Stimulated activated CD4-positive, alpha-beta T cell treated with anti-CD3 and anti-CD28 coated beads, Interleukin-15, amount 100 ng/mL, for 1 hour (primary cell): ENCODE measurements around the gene PGAP2.
"Not testable (repeated sequence)": the region's sequence is repeated elsewhere in the genome, so short reads cannot be mapped to it uniquely, and the experiment has no call there.

Experiments
- DNase-seq, 2 donors: peaks; one replicate each; pipeline ENCODE4 v3.0.0-alpha.2; 2020; ENCODE audit warnings: low read depth in 1 of 2, low spot score in 1 of 2

The PGAP2 gene

GRCh38 chr11:3803726-3804495 lies 4.4 kb upstream of the PGAP2 start:
- DNase-seq, result no peak

GRCh38 chr11:3808861-3809623 lies 682 bp downstream of the PGAP2 start:
- no peak for DNase-seq

GRCh38 chr11:3809624-3809928 lies 1.2 kb downstream of the PGAP2 start:
- DNase-seq, result no peak

GRCh38 chr11:3810446-3810845 lies 2.1 kb downstream of the PGAP2 start:
- DNase-seq, result no peak

- DNase-seq, result no peak
Measured at GRCh38 chr11:3810951-3811350, 2.6 kb downstream of the PGAP2 start.

- not testable (repeated sequence) for DNase-seq
Measured at GRCh38 chr11:3814832-3815231, 6.5 kb downstream of the PGAP2 start.

GRCh38 chr11:3815845-3816244 lies 7.5 kb downstream of the PGAP2 start:
- DNase-seq, result no peak

- no peak for DNase-seq
Measured at GRCh38 chr11:3816673-3817072, 8.3 kb downstream of the PGAP2 start.

- no peak for DNase-seq
Measured at GRCh38 chr11:3817181-3817800, 8.9 kb downstream of the PGAP2 start.

- DNase-seq, result no peak
Measured at GRCh38 chr11:3820971-3821370, 12.6 kb downstream of the PGAP2 start.

- DNase-seq, result no peak
Measured at GRCh38 chr11:3822312-3822711, 14.0 kb downstream of the PGAP2 start.

- DNase-seq, result no peak
Measured at GRCh38 chr11:3823303-3823702, 14.9 kb downstream of the PGAP2 start.

- no peak for DNase-seq
Measured at GRCh38 chr11:3823762-3824506, 15.6 kb downstream of the PGAP2 start.

- peak; percentile 65 to 70 for DNase-seq
Measured at GRCh38 chr11:3824714-3825472, 16.5 kb downstream of the PGAP2 start.

- no peak for DNase-seq
Measured at GRCh38 chr11:3825473-3826154, 17.3 kb downstream of the PGAP2 start.

- no peak for DNase-seq
Measured at GRCh38 chr11:3826721-3827120, 18.4 kb downstream of the PGAP2 start.

- DNase-seq, result no peak
Measured at GRCh38 chr11:3827434-3828186, 19.2 kb downstream of the PGAP2 start.

- DNase-seq, result no peak
Measured at GRCh38 chr11:3830088-3830487, 21.7 kb downstream of the PGAP2 start.

- no peak for DNase-seq
Measured at GRCh38 chr11:3830730-3831129, 22.4 kb downstream of the PGAP2 start.
